Astrocyte (in vitro differentiated cells and primary cell): ENCODE results near the gene SLIT3.

ENCODE experiments used
- EZH2 ChIP-seq: IDR thresholded peaks from 2 replicates; pipeline ENCODE4 v1.6.1; 2012; ENCODE audit warnings: mild to moderate bottlenecking, low read length, inconsistent platforms; ENCODE audit not compliant: insufficient read depth
- TF ChIP-seq, protein P1 (sequence below): IDR thresholded peaks from 2 replicates; pipeline ENCODE4 v1.5.1; 2011; ENCODE audit warnings: low read depth, mild to moderate bottlenecking, inconsistent platforms, low read length, moderate library complexity; ENCODE audit not compliant: insufficient read depth

GRCh38 chr5:169127431-169127830 is 173.5 kb downstream of the SLIT3 start:
- TF ChIP-seq EZH2 = no peak
- TF ChIP-seq, protein P1, sequence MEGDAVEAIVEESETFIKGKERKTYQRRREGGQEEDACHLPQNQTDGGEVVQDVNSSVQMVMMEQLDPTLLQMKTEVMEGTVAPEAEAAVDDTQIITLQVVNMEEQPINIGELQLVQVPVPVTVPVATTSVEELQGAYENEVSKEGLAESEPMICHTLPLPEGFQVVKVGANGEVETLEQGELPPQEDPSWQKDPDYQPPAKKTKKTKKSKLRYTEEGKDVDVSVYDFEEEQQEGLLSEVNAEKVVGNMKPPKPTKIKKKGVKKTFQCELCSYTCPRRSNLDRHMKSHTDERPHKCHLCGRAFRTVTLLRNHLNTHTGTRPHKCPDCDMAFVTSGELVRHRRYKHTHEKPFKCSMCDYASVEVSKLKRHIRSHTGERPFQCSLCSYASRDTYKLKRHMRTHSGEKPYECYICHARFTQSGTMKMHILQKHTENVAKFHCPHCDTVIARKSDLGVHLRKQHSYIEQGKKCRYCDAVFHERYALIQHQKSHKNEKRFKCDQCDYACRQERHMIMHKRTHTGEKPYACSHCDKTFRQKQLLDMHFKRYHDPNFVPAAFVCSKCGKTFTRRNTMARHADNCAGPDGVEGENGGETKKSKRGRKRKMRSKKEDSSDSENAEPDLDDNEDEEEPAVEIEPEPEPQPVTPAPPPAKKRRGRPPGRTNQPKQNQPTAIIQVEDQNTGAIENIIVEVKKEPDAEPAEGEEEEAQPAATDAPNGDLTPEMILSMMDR = no peak
